NCI-H146 (cell line): ENCODE measurements around the gene NECTIN2.
"Not testable (repeated sequence)": the region's sequence is repeated elsewhere in the genome, so short reads cannot be mapped to it uniquely, and the experiment has no call there.

Experiments
- DNase-seq: peaks from one replicate; lab custom pipeline; 2025; lab: John Stamatoyannopoulos, UW

The NECTIN2 gene

DNA sequence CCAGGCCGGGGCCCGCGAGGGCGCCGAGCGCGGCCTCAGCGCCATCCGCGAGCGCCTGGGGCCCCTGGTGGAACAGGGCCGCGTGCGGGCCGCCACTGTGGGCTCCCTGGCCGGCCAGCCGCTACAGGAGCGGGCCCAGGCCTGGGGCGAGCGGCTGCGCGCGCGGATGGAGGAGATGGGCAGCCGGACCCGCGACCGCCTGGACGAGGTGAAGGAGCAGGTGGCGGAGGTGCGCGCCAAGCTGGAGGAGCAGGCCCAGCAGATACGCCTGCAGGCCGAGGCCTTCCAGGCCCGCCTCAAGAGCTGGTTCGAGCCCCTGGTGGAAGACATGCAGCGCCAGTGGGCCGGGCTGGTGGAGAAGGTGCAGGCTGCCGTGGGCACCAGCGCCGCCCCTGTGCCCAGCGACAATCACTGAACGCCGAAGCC lies 62.8 kb downstream of the NECTIN2 start:
- DNase-seq = no peak

- DNase-seq = no peak
Measured at GRCh38 chr19:44909775-44910174, 63.7 kb downstream of the NECTIN2 start.

- DNase-seq = not testable (repeated sequence)
Measured at GRCh38 chr19:44911896-44912295, 65.8 kb downstream of the NECTIN2 start.

- DNase-seq = no peak
Measured at GRCh38 chr19:44912854-44913253, 66.8 kb downstream of the NECTIN2 start.

DNA sequence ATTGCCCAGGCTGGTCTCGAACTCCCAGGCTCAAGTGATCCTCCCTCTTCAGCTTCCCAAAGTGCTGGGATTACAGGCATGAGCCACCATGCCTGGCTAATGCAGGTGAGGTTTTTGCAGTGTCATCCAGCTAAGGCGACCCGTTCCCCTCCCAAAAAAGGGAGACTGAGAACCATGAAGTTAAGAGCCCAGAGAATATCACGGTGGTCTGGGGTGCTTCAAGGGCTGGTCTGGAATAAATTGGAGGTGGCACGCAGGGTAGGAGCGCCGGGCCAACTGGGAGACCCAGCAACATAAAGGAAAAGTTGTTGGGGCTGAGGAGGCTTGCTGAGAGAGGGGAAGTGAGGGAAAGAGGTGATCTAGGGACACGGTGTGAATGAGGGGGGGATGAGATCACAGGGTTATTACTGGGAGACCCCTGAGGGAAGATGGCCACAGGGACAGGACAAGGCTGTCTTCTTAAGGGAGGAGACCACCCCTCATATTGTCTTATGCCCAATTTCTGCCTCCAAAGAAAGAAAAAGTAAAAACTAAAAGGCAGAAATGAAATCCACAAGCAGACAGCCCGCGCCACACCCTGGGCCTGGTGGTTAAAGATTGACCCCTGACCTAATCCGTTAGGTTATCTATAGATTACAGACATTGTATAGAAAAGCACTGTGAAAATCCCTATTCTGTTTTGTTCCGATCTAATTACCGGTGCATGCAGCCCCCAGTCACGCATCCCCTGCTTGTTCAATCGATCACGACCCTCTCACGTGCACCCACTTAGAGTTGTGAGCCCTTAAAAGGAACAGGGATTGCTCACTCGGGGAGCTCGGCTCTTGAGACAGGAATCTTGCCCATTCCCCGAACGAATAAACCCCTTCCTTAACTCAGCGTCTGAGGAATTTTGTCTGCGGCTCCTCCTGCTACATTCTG lies 67.7 kb downstream of the NECTIN2 start:
- not testable (repeated sequence) for DNase-seq

- peak; percentile 88 for DNase-seq
Measured at GRCh38 chr19:44914433-44915206, 68.5 kb downstream of the NECTIN2 start, which contains the start of gene APOC1. Gene APOC1 (plus strand): TSS chr19:44914608. CDS start chr19:44914892, 284 bp downstream.

- DNase-seq = no peak
Measured at GRCh38 chr19:44924243-44924725, 78.2 kb downstream of the NECTIN2 start.

- no peak for DNase-seq
Measured at GRCh38 chr19:44925114-44925891, 79.2 kb downstream of the NECTIN2 start.

DNA sequence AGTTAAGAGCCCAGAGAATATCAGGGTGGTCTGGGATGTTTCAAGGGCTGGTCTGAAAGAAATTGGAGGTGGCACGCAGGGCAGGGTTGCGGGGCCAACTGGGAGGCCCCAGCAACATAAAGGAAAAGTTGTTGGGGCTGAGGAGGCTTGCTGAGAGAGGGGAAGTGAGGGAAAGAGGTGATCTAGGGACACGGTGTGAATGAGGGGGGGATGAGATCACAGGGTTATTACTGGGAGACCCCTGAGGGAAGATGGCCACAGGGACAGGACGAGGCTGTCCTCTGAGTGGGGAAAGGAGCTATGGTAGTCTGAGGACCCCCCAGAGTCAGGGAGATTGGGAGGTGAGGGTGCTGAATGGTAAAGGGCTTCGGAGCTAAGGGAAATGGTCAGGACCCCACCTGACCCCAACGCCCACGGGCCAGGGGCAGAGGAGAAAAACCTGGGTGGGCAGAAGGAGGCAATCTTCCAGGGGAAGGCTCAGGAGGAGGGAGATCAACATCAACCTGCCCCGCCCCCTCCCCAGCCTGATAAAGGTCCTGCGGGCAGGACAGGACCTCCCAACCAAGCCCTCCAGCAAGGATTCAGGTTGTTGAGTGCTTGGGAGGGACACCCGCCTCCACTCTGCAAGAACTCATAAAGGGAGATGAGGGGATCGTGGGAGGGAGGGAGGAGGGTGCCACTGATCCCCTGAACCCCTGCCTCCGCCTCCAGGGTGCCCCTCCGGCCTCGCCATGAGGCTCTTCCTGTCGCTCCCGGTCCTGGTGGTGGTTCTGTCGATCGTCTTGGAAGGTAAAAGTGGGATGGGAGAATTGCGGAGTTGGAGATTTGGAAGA lies 80.4 kb downstream of the NECTIN2 start:
- not testable (repeated sequence) for DNase-seq

- DNase-seq = no peak
Measured at GRCh38 chr19:44927746-44928145, 81.6 kb downstream of the NECTIN2 start.

DNA sequence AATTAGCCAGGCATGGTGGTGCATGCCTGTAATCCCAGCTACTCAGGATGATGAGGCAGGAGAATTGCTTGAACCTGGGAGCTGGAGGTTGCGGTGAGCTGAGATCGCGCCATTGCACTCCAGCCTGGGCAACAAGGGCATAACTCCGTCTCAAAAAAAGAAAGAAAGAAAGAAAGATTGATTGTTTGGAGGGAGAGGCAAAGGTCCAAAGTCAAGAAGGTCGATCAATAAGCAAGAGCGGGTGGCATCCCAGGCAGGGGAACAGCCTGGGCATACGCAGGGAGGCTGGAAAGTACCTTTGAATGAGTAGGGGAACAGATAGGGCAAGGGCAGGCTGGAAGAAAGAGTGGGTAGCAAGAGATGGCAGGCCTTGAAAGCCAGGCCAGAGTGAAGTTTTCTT lies 84.0 kb downstream of the NECTIN2 start:
- no peak for DNase-seq

DNA sequence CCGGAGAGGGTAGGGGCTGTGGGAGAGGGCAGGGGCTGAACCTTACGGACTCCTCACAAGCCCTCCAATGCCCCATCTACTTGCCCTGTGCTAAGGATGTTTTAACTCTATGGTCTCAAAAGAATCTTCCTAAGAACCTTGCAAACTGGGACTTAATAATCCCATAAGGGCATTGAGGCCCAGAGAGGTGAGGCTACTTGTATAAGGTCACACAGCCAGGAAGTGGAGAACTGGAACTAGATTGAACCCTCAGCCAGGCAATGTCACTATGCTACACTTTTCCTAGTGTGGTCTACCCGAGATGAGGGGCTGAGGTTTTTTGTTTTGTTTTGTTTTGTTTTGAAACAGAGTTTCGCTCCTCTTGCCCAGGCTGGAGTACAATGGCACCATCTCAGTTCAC lies 85.4 kb downstream of the NECTIN2 start:
- DNase-seq = no peak
